ENCODE data around the gene DNASE1.
"Not testable (repeated sequence)": the region's sequence is repeated elsewhere in the genome, so short reads cannot be mapped to it uniquely, and the experiment has no call there.

DNASE1 gene

DNA sequence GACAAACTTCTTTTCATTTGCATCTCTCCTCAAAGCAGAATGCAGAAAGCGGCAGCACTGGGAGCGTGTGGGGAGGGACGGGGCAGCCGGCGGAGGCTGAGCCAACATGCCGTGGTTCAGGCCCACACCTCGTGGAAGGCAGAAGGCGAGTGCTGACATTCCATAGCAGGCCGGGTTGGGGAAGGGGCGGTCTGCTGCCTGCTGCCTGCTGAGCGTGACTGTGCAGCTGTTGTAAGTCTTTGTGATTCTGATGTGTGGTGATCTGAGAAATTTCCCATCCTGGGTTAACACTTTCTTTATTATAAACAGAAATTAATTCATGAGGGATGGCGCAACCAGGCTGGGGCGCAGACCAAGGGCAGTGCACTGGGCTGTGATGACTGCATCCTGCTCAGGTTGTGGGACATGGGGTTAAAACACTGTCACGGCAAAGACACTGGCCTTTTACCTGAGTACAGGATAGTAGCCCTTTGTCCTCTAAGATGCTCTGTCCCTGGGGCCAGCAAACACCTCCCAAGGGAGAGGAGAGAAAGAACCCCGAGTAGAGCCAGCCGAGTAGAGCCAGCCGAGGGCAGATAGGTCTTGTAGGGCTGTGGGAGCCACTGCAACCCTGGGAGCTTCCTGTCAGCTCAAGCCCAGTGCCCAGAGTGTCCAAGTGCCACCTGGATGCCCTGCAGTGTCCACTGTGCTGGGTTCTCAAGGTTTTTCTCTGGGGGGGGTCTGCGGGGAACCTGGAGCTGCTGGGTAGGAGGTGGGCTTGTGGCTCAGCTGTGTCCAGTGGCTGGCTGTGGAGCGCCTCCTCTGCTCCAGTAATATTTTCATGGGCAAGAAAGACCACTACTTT is 8.8 kb upstream of the DNASE1 start:
- TF ChIP-seq JUND (IDR thresholded peaks at IDR 0.05; ENCODE audit: low read depth) = no peak
- in situ Hi-C loops (cut with HindIII; ENCODE audit: low pct_unique_long_range_greater_than_20kb, low sequenced_read_pairs) = no loop called here
- DNase-seq (ENCODE audit: low read depth in 1 of 2, low spot score in 1 of 2) = peak in 1 of 2 experiments; percentile 13

DNA sequence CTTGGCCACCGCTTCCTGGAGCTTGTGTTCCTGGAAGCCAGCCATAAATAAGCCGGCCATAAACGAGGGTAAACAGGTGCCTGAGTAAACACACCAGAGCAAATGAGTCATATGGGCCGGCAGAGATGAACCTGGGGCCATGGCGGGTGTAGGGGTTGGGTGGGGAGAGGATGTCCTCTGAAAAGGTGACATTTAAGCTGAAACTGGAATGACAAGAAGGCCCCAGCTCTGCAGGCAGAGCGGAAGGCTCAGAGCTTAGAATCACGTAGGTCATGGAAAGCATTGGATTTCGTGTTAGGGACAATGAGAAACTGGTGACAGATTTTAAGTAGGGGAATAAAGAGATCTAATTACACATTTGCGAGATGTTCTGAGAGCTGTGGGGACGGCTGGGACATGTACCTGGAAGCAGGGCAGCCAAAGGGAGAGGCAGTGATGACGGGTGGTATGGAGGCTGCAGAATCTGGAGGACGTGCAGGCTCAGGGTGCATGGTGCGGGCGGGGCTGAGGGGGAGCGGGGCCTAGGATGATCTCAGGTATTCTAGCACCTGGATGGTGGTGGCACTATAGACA is 8.1 kb upstream of the DNASE1 start:
- peak; percentile 71; the same call in 1 of the 2 replicates for TF ChIP-seq JUND (IDR thresholded peaks at IDR 0.05; ENCODE audit: low read depth)
- in situ Hi-C loops (cut with HindIII; ENCODE audit: low pct_unique_long_range_greater_than_20kb, low sequenced_read_pairs) = no loop called here
- DNase-seq (ENCODE audit: low read depth in 1 of 2, low spot score in 1 of 2) = peak; percentile 79 to 80

DNA sequence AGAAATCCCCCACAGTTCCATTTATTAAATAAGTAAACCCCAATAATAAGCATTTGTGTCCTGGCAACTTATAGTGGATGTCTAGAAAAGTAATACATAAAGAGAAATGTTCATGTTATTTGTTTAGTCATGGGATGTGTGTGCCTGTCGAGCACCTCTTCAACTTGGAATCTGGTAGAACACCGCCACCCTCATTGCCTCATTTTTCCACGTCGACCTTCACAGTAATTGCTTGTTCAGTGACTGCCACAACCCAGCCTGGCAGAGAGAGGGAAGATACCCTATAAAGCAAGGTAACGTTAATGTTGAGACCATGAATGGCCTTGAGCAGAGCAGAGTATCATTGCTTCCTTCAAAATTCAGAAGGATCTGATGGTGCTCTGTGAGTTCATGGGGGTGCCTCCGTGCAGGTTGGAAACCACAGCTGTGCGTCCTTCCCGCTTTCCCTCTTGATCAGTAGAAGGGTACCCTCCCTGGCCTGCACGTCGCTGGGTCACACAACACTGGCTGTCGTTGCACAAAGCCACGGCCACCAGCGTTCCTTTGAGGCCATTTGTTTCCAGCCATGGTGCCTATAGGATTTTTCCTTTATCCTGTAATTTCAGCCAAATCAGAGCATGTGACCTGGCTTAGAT is 3.7 kb upstream of the DNASE1 start:
- DNase-seq (ENCODE audit: low read depth in 1 of 2, low spot score in 1 of 2) = no peak
- in situ Hi-C loops (cut with HindIII; ENCODE audit: low pct_unique_long_range_greater_than_20kb, low sequenced_read_pairs) = no loop called here
- no peak for TF ChIP-seq JUND (IDR thresholded peaks at IDR 0.05; ENCODE audit: low read depth)

DNA sequence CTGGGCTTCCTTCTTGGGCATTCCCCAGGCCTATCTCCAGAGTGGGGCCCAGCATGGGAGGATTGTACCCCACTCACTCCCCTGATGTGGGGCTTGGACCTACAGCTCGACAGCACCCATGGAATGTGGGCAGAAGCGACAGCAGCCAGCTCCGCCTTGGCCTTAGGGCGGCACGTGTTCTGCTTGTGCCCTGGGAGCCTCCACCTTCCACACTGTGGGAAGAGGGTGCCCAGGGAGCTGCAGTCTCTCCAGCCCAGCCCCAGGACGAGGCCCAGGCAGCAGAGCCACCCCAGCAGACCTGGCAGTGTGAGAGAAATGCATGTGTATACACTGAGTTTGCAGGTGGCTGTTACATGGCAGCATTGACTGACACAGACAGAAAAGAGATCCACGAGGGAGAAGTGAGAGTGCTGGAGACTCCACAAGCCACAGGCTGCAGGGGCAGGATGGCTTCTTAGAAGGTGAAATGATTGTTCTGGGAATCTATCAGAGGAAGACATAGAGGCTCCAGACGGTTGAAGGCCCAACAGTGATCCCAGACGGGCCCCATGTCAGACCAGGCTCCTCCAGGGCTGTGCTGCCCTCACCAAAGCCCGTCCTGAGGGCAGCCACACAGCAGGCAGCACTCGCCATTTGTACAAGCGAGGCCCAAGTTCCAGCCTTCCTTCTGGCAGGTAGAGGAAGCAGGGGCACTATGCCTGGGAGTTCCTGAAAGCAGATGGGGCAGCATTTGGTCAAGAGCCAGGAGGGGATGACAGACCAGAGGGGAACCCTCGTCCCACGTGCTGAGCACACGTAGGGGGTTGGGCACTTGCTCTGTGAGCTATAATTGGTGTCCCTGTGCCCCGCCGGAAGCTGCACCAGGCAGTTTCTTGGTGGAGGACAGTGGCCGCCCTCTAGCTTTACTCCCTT is 2.8 kb upstream of the DNASE1 start:
- in situ Hi-C loops (cut with HindIII; ENCODE audit: low pct_unique_long_range_greater_than_20kb, low sequenced_read_pairs) = no loop called here

DNA sequence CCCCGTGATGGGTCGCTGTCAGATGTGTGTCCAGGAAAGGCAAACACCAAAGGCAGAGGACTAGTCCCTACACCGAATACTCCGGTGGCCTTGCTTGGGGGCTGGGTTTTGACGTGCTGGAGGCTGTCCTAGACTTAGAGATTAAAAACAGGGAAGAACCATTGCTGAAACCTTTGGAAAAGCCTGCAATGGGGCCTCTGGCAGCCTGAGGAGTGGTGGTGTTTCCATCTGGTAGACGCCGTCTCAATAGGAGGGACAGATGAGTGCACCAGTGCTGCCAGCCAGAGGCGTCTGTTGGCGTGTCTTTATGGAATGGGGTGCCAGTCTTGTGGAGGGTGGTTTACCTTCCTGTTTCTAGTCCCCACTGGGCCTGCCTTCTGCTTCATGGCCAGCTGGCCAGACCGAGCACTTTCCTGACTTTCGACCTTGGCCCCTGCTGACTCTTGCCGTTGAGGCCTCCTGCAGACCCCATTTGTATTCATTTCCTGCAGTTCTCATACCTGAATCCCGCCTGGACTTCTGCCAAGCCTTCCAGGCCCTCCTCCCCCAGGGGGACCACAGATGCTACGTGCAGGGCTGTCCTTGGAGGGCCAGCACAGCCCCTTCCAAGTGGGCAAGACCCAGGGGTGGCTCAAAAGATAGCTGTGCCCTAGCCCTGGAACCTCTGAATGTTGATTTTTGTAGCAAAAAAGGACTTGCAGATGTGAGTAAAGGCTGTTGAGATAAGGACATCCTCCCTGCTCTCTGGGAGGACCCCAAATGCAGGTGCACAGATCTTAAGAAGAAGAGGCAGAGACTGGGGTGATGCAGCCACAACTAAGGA is 1.9 kb upstream of the DNASE1 start:
- TF ChIP-seq JUND (IDR thresholded peaks at IDR 0.05; ENCODE audit: low read depth) = no peak
- DNase-seq (ENCODE audit: low read depth in 1 of 2, low spot score in 1 of 2) = no peak
- in situ Hi-C loops (cut with HindIII; ENCODE audit: low pct_unique_long_range_greater_than_20kb, low sequenced_read_pairs) = no loop called here

More for the DNA sequence above, 2.8 kb upstream of the DNASE1 start:
- TF ChIP-seq JUND (IDR thresholded peaks at IDR 0.05; ENCODE audit: low read depth) = no peak
- no peak for DNase-seq (ENCODE audit: low read depth in 1 of 2, low spot score in 1 of 2)

DNA sequence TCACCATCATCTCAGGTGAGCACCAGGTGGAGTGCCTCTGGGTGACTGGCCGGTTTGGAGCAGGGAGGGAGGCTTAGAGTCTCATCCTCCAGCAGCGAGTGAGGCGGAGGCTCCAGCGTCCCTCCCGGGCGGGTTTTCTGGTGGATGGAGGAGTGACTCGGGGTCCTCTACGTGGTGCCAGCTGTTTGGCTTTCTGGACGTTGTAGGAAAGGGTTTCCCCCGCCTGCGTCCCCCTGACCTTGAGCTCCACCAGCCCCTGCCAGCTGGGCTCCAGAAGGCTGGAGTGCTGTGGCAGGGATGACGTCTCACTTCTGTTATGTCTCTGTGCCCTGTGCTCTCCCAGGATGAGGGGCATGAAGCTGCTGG is 522 bp downstream of the DNASE1 start:
- in situ Hi-C loops (cut with HindIII; ENCODE audit: low pct_unique_long_range_greater_than_20kb, low sequenced_read_pairs) = no loop called here
- no peak for TF ChIP-seq JUND (IDR thresholded peaks at IDR 0.05; ENCODE audit: low read depth)
- DNase-seq (ENCODE audit: low read depth in 1 of 2, low spot score in 1 of 2) = no peak

DNA sequence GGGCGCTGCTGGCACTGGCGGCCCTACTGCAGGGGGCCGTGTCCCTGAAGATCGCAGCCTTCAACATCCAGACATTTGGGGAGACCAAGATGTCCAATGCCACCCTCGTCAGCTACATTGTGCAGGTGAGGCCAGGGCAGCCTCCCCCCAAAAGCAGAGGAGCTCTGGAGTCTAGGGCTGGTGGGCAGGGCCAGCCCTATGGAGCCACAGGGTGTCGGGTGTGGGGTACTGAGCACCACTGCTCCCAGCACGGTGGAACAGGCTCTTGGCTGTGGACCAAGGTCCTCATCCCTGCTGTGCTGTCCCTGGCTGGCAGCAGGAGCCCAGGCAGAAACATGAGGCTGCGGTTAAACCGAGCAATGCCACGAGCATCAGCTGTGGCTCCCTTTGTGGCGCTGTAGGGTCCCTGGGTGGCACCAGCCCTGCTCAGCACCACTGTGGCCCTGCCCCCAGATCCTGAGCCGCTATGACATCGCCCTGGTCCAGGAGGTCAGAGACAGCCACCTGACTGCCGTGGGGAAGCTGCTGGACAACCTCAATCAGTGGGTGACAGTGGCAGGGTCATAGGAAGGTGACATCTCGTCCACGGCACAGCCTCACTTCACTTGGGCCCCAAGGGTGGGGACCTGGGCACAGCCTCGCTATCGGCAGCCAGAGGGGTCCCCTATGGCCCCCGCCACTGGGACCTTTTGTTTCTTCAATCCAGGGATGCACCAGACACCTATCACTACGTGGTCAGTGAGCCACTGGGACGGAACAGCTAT is 1.1 kb downstream of the DNASE1 start:
- in situ Hi-C loops (cut with HindIII; ENCODE audit: low pct_unique_long_range_greater_than_20kb, low sequenced_read_pairs) = no loop called here
- DNase-seq (ENCODE audit: low read depth in 1 of 2, low spot score in 1 of 2) = no peak
- TF ChIP-seq JUND (IDR thresholded peaks at IDR 0.05; ENCODE audit: low read depth) = no peak

DNA sequence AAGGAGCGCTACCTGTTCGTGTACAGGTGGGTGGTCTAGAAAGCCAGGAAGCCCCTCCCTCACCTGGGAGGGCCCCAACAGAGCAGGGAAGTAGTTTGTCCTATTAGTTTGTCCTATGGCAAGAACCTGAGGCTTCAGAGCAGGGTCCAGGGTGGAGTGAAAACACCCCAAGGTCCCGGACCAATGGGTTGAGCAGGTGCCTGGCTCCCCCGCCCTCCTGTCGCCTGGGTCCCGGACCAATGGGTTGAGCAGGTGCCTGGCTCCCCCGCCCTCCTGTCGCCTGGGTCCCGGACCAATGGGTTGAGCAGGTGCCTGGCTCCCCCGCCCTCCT is 1.6 kb downstream of the DNASE1 start:
- DNase-seq (ENCODE audit: low read depth in 1 of 2, low spot score in 1 of 2); in situ Hi-C loops (cut with HindIII; ENCODE audit: low pct_unique_long_range_greater_than_20kb, low sequenced_read_pairs): not testable (repeated sequence)

DNA sequence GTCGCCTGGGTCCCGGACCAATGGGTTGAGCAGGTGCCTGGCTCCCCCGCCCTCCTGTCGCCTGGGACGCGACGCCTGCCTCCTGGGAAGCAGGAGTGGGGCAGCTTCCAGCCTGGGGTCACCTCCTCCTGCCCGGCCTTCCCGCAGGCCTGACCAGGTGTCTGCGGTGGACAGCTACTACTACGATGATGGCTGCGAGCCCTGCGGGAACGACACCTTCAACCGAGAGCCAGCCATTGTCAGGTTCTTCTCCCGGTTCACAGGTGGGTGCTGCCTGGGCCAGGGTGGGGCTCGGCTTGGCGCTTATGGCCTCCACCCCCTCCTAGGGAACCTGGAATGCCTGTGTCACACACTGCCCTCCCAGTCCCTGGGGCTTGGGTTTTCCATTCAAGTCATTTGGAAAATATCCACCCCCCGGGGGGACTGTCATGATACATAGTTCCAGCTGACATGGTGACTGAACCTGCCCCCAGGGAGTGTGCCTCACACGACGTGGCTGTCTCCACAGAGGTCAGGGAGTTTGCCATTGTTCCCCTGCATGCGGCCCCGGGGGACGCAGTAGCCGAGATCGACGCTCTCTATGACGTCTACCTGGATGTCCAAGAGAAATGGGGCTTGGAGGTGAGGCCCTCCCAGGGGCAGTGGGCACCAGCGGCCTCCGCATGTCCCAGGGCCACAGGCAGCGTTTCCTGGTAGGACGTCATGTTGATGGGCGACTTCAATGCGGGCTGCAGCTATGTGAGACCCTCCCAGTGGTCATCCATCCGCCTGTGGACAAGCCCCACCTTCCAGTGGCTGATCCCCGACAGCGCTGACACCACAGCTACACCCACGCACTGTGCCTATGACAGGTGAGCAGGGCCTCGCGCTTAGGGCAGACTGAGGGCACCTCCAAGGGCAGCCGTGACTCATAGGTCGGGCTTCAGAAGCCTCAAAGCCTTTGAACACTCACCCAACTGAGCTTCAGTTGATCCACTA is 2.3 kb downstream of the DNASE1 start:
- DNase-seq (ENCODE audit: low read depth in 1 of 2, low spot score in 1 of 2) = no peak
- in situ Hi-C loops (cut with HindIII; ENCODE audit: low pct_unique_long_range_greater_than_20kb, low sequenced_read_pairs) = no loop called here
- no peak for TF ChIP-seq JUND (IDR thresholded peaks at IDR 0.05; ENCODE audit: low read depth)

DNA sequence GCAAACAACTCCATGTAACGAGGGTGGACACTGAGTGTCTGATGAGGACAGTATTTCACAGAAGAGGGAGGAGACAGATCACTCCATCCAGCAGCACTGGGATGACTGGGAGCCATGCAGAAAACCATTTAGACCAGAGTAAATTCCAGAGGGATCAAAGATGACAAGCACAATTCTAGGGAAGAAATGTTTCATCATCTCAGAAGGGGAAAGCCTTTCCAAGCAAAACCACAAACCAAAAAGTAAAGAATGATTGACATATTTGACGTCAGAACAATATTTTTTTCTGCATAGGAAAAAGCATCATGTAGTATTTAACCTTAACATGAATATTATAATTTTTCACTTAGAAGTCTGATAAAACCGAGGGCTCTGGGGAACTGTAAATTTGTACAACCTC is 4.8 kb downstream of the DNASE1 start:
- DNase-seq (ENCODE audit: low read depth in 1 of 2, low spot score in 1 of 2) = no peak
- in situ Hi-C loops (cut with HindIII; ENCODE audit: low pct_unique_long_range_greater_than_20kb, low sequenced_read_pairs) = no loop called here
- no peak for TF ChIP-seq JUND (IDR thresholded peaks at IDR 0.05; ENCODE audit: low read depth)

Data from T47D (cell line).